K562 (cell line): ENCODE measurements around the gene NPC1. TPM values are rescaled to one million over a fixed set of nuclear protein-coding genes. Genes with fewer than 3 reads are reported as not detected.

Experiments
- ATAC-seq: fragments of 200-7000 bp; cut with Tn5 transposase; 3 replicates; pipeline ENCODE4 v1.9.1; 2020; ENCODE audit warnings: moderate library complexity
- BruUV-seq: library from RNA; stranded (reverse); fragments of 400-500 nt; replicated peaks from 2 replicates; lab custom pipeline; 2021; lab: Mats Ljungman, UMichigan
- CTCF ChIA-PET: fragments of 300-600 bp; formaldehyde crosslinking; extraction: SDS; loops from one replicate; lab custom pipeline; 2021; ENCODE audit warnings: low intra/inter-chr PET ratio; lab: Yijun Ruan, JAX
- POLR2A ChIA-PET: fragments of 300-600, 350-650 bp; sonication (Branson Sonifier 250); formaldehyde crosslinking; extraction: SDS; loops from one replicate; lab custom pipeline; 2021; ENCODE audit warnings: antibody characterized with exemption, inconsistent platforms; lab: Yijun Ruan, JAX
- DNase-seq, 4 experiments: peaks; one replicate each; pipeline versions ENCODE4 v3.0.0 to v3.0.0-alpha.2; 2011 to 2018; ENCODE audit warnings: low spot score in 3 of 4, mixed read lengths in 3 of 4; ENCODE audit errors: extremely low read depth in 1 of 4
- FAIRE-seq: peaks from 2 replicates; lab custom pipeline; 2011; peaks lifted over from hg19 to GRCh38; lab: Jason Lieb, UNC
- H2AFZ ChIP-seq: 2 replicates; pipeline ENCODE4 v1.6.0; 2011; ENCODE audit warnings: low read depth, low read length, control low read depth, inconsistent platforms
- H3K27ac ChIP-seq: fragments of 200-600 bp; 3 replicates; pipeline ENCODE4 v1.8.0; 2011; ENCODE audit warnings: low read depth, mild to moderate bottlenecking, control low read depth, inconsistent platforms, low read length, moderate library complexity, mixed read lengths; ENCODE audit errors: extremely low read depth
- H3K27me3 ChIP-seq, 2 experiments: fragments of 300-600 bp in 1 of 2; 2 replicates in 1 of 2; 3 replicates in 1 of 2; pipeline versions ENCODE4 v1.6.0 to v1.8.0; 2011; ENCODE audit warnings: inconsistent platforms in 2 of 2, low read length in 2 of 2, mild to moderate bottlenecking in 1 of 2, mixed read lengths in 1 of 2, moderate library complexity in 1 of 2; ENCODE audit not compliant: control insufficient read depth in 2 of 2, insufficient read depth in 2 of 2
- H3K36me3 ChIP-seq: fragments of 300-600 bp; 3 replicates; pipeline ENCODE4 v1.8.0; 2011; ENCODE audit warnings: mild to moderate bottlenecking, low read length, inconsistent platforms; ENCODE audit not compliant: control insufficient read depth, insufficient read depth
- H3K4me1 ChIP-seq, 2 experiments: fragments of 200-600 bp in 1 of 2; replicated peaks in 1 of 2; 2 replicates in 1 of 2; 3 replicates in 1 of 2; pipeline versions ENCODE4 v1.5.1 to v1.8.0; 2011; ENCODE audit warnings: inconsistent platforms in 2 of 2, low read length in 2 of 2, mild to moderate bottlenecking in 1 of 2, mixed read lengths in 1 of 2, moderate library complexity in 1 of 2; ENCODE audit not compliant: control insufficient read depth in 2 of 2, insufficient read depth in 2 of 2
- H3K4me2 ChIP-seq: 2 replicates; pipeline ENCODE4 v1.6.1; 2011; ENCODE audit warnings: low read length, control low read depth, inconsistent platforms, mixed read lengths; ENCODE audit not compliant: insufficient read depth
- H3K4me3 ChIP-seq: fragments of 200-600 bp; sonication (generic), shearing (Covaris generic); 2 replicates; pipeline ENCODE4 v1.5.1; 2016; ENCODE audit warnings: control low read depth, inconsistent platforms
- H3K79me2 ChIP-seq: fragments of 200-600 bp; 3 replicates; pipeline ENCODE4 v1.8.0; 2011; ENCODE audit warnings: low read length, inconsistent platforms; ENCODE audit not compliant: control insufficient read depth, insufficient read depth
- H3K9ac ChIP-seq, 2 experiments: 2 replicates each; pipeline versions ENCODE4 v1.6.0 to v1.6.1; 2011; ENCODE audit warnings: low read depth in 2 of 2, low read length in 2 of 2, control low read depth in 1 of 2, inconsistent platforms in 1 of 2, mild to moderate bottlenecking in 1 of 2, mixed read lengths in 1 of 2; ENCODE audit not compliant: insufficient read depth in 1 of 2
- H3K9me1 ChIP-seq: one replicate; pipeline ENCODE4 v1.6.0; 2011; ENCODE audit warnings: inconsistent platforms, mild to moderate bottlenecking, low read length, moderate library complexity; ENCODE audit not compliant: control insufficient read depth, insufficient read depth
- H3K9me3 ChIP-seq: replicated peaks from 2 replicates; pipeline ENCODE4 v1.5.1; 2011; ENCODE audit warnings: low read depth, low read length, inconsistent platforms; ENCODE audit not compliant: control insufficient read depth, insufficient read depth
- H4K20me1 ChIP-seq: replicated peaks from 2 replicates; pipeline ENCODE4 v1.6.1; 2011; ENCODE audit warnings: low read length, inconsistent platforms, mixed read lengths; ENCODE audit not compliant: control insufficient read depth, insufficient read depth
- ARNT ChIP-seq, 2 experiments: fragments of 450-650 bp; IDR thresholded peaks; 2 replicates each; pipeline ENCODE4 v1.6.1; 2016; ENCODE audit warnings: mild to moderate bottlenecking in 1 of 2
- FUS ChIP-seq: fragments of 200-400 bp; formaldehyde crosslinking; optimal IDR thresholded peaks from 2 replicates; pipeline ENCODE3; 2017; ENCODE audit warnings: low read depth, low read length
- NFXL1 ChIP-seq: fragments of 450-650 bp; formaldehyde crosslinking; IDR thresholded peaks from 2 replicates; pipeline ENCODE4 v1.4.0; 2021; ENCODE audit warnings: mild to moderate bottlenecking
- SAP30 ChIP-seq: fragments of 200-600 bp; sonication (generic); IDR thresholded peaks from 2 replicates; pipeline ENCODE4 v1.6.1; 2012; ENCODE audit warnings: borderline replicate concordance, low read depth, mild to moderate bottlenecking, moderate library complexity, low read length, control low read depth, inconsistent platforms; ENCODE audit not compliant: insufficient read depth, poor library complexity, severe bottlenecking
- SIN3A ChIP-seq, 2 experiments: fragments of 150-350 bp in 1 of 2; IDR thresholded peaks; 2 replicates each; pipeline ENCODE4 v1.6.1; 2011 to 2016; ENCODE audit warnings: borderline replicate concordance in 2 of 2, low read depth in 2 of 2, low read length in 2 of 2, mild to moderate bottlenecking in 2 of 2, moderate library complexity in 2 of 2; ENCODE audit not compliant: control insufficient read depth in 1 of 2
- SMARCB1 ChIP-seq: IDR thresholded peaks from 2 replicates; pipeline ENCODE4 v1.6.1; 2011; ENCODE audit warnings: improper control_type of control experiment, low read depth; ENCODE audit not compliant: insufficient read length
- SRSF1 ChIP-seq: fragments of 200-400 bp; formaldehyde crosslinking; IDR thresholded peaks from 2 replicates; pipeline ENCODE4 v1.6.1; 2017; ENCODE audit warnings: mild to moderate bottlenecking, low read depth, low read length, moderate library complexity
- TAL1 ChIP-seq: fragments of 450-650 bp; IDR thresholded peaks from 2 replicates; pipeline ENCODE4 v1.6.1; 2016; ENCODE audit warnings: mild to moderate bottlenecking
- WGBS: fragments of 100-300 bp; shearing (Covaris generic); methylation state at CpG from one replicate; pipeline ENCODE4 v1.1.6; 2016; ENCODE audit warnings: low coverage, mixed read lengths; ENCODE audit not compliant: insufficient coverage; ENCODE audit errors: missing lambda C conversion rate; 5-methylcytosine and 5-hydroxymethylcytosine counted together
- in situ Hi-C: fragments of 300-500 bp; cut with MboI; formaldehyde crosslinking; loops from 4 replicates; pipeline ENCODE4 v1.15.0; 2018; ENCODE audit warnings: inconsistent platforms, mixed read lengths
- intact Hi-C: fragments of 100-400 bp; cut with micrococcal nuclease; formaldehyde crosslinking; loops from 2 replicates; pipeline ENCODE4 v1.14.2; 2022
- polyA plus RNA-seq, 8 experiments: library from polyadenylated mRNA; depleted of rRNA in 4 of 8; stranded (reverse) in 5 of 8; unstranded in 3 of 8; fragments of >200 nt; fragmentation: Nextera tagmentation in 2 of 8; fragmentation: Illumina TruSeq in 1 of 8; extraction: Ambion mirVana in 2 of 8; extraction: Trizol in 1 of 8; gene quantifications; 2 replicates each; pipeline versions ENCODE4 v1.2.1 to v1.2.3, GENCODE V29; 2011 to 2014; ENCODE audit warnings: inconsistent platforms in 1 of 8, missing spikeins in 1 of 8
- total RNA-seq, 7 experiments: library from RNA; depleted of rRNA in 6 of 7; stranded (reverse); fragments of >200 nt in 6 of 7; fragmentation: Illumina TruSeq in 2 of 7; extraction: Trizol in 2 of 7; gene quantifications; 2 replicates each; pipeline versions ENCODE4 v1.2.1 to v1.2.3, GENCODE V29; 2011 to 2021; ENCODE audit warnings: low replicate concordance in 1 of 7
- TF ChIP-seq, protein P1 (sequence below): sonication (generic); formaldehyde crosslinking; IDR thresholded peaks from 2 replicates; pipeline ENCODE4 v1.8.0; 2023; ENCODE audit warnings: mild to moderate bottlenecking, missing genetic modification reagents

NPC1 gene
- total and polyA plus RNA-seq, 9 of the 15 experiments (the other 6 are each of a cell fraction or from before 2014, with no cell fraction given), result 17.1 to 45.9 (median 27.6) TPM

DNA sequence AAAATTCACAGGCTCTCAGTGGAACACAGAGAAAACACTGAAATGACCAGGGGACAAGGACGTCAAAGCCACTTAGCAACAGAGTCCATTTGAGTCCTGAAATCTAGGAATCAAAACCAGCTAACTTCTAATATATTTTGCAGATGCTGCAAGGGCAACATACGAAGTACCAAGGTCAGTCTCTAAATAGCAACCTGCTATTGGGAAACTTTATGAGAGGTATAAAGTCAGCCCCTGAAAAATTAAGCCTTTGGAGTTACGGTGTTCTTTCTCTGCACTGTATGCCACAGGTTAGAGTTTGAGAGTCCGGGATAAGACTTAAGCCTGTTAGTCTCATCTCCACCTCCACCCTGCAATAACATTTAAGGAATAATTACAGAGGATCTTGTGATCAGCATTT is 13.3 kb downstream of the NPC1 start:
- no TSS peak for BruUV-seq
- TF ChIP-seq SIN3A (IDR thresholded peaks at IDR 0.05; ENCODE audit: borderline replicate concordance in 2 of 2, control insufficient read depth in 1 of 2, low read depth in 2 of 2, low read length in 2 of 2) (no peak), NFXL1 (CRISPR knock-in tag) (no peak), SAP30 (no peak), ARNT (IDR thresholded peaks at IDR 0.05) (no peak), SMARCB1 (no peak), TAL1 (no peak), SRSF1 (no peak), FUS (no peak)
- TF ChIP-seq, protein P1, sequence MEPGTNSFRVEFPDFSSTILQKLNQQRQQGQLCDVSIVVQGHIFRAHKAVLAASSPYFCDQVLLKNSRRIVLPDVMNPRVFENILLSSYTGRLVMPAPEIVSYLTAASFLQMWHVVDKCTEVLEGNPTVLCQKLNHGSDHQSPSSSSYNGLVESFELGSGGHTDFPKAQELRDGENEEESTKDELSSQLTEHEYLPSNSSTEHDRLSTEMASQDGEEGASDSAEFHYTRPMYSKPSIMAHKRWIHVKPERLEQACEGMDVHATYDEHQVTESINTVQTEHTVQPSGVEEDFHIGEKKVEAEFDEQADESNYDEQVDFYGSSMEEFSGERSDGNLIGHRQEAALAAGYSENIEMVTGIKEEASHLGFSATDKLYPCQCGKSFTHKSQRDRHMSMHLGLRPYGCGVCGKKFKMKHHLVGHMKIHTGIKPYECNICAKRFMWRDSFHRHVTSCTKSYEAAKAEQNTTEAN (CRISPR knock-in tag), result no peak
- no peaks in the 10 kb centered on the region for H3K9me1 ChIP-seq
- no peak overlapping the region for H2AFZ ChIP-seq
- H3K4me1 ChIP-seq, result peaks cover 0 to 9% of the 10 kb centered on the region in 2 experiments; a peak in 3 of 5 replicates
- H3K9me3 ChIP-seq, result no peaks in the 10 kb centered on the region
- intact Hi-C loops (no loop called here), in situ Hi-C loops (no loop called here)
- ChIA-PET POLR2A (interaction anchor here (2.1 kb wide), 1 partner anchor 9 kb away, joined by 8 read pairs; no protein-coding TSS in a partner anchor), CTCF (no interaction called here)
- no peak overlapping the region for H3K4me2 ChIP-seq
- H4K20me1 ChIP-seq, result no peaks in the 10 kb centered on the region; the same call in 1 of the 2 replicates
- DNase-seq, result no peak
- no peak for FAIRE-seq
- no peaks in the 10 kb centered on the region; the same call in 2 of the 3 replicates for H3K79me2 ChIP-seq
- peaks cover 70% of the 10 kb centered on the region for H3K36me3 ChIP-seq
- no peak overlapping the region for H3K27ac ChIP-seq
- 73% methylated on average over 4 of the region's 4 CpGs for WGBS
- H3K9ac ChIP-seq, result no peak overlapping the region
- no peak for ATAC-seq
- H3K27me3 ChIP-seq, result no peaks in the 10 kb centered on the region
- no peak overlapping the region for H3K4me3 ChIP-seq
